Femur (tissue), 1 donor: ENCODE data around the gene MED15.
"Not testable (repeated sequence)": the region's sequence is repeated elsewhere in the genome, so short reads cannot be mapped to it uniquely, and the experiment has no call there.

Experiments used
- DNase-seq: peaks from one replicate; pipeline ENCODE4 v3.0.0-alpha.2; 2017

The MED15 gene, protein sequence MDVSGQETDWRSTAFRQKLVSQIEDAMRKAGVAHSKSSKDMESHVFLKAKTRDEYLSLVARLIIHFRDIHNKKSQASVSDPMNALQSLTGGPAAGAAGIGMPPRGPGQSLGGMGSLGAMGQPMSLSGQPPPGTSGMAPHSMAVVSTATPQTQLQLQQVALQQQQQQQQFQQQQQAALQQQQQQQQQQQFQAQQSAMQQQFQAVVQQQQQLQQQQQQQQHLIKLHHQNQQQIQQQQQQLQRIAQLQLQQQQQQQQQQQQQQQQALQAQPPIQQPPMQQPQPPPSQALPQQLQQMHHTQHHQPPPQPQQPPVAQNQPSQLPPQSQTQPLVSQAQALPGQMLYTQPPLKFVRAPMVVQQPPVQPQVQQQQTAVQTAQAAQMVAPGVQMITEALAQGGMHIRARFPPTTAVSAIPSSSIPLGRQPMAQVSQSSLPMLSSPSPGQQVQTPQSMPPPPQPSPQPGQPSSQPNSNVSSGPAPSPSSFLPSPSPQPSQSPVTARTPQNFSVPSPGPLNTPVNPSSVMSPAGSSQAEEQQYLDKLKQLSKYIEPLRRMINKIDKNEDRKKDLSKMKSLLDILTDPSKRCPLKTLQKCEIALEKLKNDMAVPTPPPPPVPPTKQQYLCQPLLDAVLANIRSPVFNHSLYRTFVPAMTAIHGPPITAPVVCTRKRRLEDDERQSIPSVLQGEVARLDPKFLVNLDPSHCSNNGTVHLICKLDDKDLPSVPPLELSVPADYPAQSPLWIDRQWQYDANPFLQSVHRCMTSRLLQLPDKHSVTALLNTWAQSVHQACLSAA

DNA sequence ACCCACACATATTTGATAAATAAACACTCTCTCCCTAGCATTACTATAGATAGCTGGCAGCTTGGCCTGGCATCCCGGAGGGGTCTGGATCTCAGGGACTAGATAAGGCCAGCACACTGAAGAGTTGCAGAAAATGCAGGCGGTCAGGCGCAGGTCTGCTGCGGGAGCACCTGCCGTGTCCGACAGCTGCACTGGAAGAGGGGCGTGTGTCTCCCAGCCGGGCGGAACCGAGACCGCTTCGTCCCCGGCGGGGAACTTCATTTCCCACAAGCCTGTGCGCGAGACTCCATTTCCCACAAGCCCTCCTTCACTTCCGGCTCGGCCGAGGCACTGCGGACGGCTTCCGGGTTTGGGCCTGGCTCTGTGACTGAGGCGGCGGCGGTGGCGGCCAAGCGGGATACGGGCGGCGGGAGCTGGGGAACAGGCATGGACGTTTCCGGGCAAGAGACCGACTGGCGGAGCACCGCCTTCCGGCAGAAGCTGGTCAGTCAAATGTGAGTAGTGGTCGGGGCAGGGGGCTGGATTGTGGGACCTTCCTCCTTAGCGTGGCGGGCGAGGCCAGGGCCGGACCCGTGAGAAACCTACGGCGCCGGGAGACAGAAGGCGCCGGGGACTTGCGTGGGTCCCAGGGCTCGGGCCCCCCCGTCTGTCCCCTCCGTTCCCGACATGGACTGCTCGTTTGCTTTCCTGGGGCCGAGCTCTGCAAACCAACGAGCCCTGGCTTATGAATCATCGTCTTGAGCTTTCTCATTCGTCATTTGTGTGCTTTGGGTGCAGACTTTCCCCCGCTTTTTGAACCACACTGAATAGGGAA, at the start of gene MED15:
Gene MED15, plus strand, starts transcription at position 358 of the 814 bp plus-strand sequence. Its CDS starts 69 bp downstream, at position 427.
- peak; percentile 95 for DNase-seq

DNA sequence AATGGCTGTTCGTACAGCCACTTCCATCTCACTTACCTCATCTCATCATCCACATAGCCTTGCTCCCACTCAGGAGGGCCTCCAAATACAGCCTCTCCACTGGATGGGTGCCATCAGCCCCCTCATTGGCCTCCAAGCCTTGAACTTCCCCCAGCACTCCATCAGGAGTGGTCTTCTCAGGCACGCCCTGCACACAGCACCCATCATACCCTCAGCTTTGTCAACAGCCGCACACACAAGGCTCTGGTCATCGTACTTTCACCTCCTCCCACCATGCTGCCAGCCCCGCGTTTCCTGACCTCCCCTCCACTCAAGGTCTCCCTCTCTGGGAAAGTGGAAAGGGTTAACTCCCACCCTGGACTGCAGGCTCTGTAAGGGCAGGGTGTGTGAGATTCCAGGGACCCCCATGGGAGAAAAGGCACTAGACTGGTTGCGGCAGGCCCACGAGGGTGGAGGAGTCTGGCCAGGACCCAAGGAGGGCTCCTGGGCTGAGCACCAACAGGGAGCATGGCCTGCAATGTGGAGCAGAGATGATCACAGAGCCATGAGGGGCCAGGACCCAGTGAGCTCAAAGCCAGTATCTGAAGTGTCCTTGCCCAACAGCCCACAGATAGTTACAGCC, 48.8 kb upstream of the MED15 start:
- no peak for DNase-seq

DNA sequence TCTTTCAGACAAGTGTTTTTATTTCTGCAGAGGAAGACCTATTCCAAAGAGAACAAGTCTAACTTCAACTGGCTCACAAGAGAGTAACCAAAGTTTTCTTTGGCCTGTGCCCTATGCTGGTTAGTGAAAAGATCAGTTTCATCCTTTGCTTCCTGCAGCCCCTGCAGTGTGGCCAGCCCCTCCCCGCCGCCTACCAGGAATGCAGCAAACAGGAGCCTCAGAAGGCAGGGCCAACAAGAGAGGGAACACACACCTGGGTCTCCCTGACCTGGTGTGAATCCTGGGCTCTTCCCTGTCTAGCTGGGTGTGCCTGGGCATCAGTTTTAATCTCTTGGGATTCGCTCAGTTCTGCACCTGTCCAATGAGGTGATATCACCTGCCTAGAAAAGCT, 48.3 kb upstream of the MED15 start:
- DNase-seq, result no peak

DNA sequence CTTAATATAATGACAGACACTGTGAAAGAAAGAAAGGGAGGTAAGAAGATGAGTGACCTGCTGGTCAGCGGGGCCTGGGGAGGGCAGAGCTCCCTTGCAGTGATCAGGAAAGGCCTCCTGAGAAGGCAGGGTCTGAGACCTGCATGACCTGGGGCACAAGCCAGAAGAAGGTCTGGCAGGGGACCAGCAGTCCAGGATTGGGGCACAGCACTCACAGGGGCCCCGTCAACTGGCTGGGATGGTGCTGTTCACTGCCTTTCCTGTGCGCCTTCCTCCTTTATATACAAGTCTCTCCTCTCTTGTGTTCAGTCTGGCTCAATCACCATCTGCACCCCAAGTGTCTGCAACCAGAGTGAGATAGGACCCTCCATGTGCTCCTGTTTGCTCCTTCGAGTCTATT, 47.5 kb upstream of the MED15 start:
- no peak for DNase-seq

DNA sequence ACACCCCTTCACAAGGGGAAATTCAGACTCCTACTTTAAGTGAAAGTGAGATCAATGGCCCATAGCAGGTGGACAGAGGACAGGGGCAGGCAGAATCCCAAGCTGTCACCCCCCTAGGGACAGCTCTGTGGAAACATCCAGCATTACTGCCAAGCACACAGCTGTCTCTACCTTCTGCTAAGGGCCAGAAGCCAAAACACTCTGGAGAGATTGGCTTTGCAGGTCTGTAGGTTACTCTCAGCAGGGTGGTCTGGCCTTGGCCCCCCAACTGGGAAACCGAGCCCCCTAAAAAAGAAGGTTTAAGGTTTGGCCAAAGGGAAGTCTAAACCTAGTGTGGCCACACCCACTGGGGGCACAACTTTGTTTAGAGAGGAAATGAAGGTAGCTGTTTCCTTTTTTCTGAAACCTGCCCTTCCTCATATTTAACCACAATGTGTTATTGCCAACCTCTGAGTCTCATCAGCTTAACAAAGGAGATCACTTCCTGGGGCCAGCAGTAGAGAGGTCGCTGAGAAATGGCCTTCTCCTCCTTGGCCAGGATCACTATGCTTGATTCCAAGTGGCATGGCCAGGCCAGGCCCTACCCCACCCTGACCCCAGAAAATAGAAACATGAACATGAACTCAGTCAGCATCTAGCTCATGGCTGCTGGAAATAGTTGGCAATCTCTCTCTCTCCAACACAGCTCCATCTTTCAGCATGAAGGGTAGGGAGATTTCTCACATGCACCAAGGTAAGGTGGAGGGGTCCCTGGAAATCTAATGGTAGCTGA, 43.9 kb upstream of the MED15 start:
- peak; percentile 33 for DNase-seq

DNA sequence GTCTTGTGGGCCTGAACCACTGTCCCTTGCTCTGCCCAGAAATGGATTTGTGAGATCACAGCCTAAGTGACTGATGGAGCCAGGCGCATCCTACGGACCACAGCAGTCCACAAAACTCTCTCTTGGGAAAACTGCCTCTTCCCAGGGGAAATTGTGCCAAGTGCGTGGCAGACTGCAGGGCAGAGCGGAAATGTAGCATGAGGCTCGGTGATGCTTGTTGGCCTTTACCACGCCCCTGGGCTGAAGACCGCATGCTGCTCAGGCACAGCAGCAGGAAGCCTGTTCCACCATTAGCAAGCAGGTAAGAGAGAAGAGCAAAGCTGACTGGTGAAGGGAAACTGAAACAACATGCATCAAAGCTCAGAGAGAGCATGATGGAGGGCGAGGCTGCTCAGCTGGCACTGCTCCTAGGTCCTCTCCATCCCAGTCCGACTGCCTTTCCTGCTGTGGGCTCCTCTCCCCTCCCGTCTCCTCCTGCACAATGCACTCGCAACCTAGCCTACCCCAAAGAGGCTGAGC, 43.3 kb upstream of the MED15 start:
- no peak for DNase-seq

DNA sequence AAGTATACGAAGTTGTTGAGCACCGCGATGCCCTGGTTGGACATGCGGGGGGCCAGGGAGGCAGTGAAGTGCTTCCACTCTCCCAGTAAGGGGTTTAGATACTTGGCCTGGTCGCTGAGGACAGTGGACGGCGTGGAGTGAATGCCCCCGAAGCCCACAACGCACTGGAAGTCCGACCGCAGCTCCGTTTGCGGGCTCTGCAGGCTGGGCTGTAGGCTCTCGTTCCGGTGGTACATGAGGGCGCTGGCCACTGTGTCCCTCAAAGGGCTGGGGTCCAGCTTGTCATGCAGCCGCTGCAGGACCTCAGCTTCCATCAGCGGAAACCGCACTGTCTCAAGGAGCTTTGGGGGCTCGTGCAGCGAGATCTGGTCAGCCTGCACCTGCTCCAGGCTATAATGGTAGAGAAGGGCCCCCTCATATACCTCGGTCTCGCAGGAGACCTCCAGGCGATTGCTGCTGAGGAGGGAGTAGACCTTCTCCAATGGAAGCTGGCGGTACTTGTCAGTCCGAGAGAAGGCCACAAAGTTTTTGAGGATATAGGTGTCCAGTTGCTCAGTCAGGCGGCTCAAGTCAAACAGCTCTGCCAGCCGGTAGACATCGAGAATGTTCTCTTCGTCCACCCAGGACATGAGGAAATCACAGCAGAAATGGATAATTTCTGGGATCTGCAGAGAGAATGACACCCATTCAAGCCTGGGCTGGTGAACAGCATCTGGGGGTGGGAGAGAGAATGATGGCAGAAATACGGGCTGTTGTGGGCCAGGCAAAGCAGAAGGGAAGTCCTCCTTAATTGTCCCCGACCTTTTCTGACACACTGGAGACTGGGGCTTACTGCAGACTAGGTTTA, 42.3 kb upstream of the MED15 start:
- DNase-seq, result no peak

DNA sequence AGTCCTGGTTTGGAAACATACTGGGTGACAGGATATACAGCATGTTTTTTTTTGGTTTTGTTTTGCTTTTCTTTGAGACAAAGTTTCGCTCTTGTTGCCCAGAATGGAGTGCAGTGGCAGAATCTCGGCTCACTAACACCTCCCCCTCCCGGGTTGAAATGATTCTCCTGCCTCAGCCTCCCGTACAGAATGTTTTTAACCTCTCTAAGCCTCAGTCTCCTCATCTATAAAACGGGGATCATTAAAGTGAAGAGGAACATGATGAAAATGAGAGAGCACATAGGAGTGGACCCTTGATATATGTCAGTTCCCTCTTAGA, 41.7 kb upstream of the MED15 start:
- no peak for DNase-seq

DNA sequence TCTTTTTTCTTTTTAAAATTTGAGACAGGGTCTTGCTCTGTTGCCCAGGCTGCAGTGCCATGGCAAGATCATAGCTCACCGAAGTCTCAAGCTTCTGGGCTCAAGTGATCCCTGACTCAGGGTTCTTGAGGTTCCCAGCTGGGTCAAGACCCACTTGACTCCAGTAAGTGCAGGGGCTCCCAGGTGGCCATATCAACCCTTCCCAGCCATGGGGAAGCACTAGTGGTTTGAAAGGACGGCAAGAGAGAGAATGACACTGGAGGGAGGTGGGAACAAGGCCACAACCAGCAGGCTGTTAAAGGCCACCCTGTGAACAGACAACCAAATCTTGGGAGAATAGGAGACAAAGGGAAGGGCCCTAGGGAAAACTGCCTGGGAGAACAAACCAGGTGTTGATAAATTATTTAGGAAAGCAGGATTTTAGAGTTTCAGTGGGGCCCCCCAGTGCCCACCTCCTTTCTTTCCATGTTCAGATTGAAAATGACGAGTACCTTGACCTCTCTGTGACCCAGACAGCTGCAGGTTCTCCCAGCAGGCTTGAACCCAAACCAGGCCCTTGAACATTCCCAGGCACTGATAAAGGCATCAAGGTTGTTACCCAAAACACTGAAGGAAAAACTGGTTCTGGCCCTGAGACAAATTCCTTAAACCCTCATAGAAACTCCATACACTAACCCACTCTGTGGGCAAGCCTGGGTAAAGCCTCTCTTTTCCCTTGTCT, 40.6 kb upstream of the MED15 start:
- no peak for DNase-seq

DNA sequence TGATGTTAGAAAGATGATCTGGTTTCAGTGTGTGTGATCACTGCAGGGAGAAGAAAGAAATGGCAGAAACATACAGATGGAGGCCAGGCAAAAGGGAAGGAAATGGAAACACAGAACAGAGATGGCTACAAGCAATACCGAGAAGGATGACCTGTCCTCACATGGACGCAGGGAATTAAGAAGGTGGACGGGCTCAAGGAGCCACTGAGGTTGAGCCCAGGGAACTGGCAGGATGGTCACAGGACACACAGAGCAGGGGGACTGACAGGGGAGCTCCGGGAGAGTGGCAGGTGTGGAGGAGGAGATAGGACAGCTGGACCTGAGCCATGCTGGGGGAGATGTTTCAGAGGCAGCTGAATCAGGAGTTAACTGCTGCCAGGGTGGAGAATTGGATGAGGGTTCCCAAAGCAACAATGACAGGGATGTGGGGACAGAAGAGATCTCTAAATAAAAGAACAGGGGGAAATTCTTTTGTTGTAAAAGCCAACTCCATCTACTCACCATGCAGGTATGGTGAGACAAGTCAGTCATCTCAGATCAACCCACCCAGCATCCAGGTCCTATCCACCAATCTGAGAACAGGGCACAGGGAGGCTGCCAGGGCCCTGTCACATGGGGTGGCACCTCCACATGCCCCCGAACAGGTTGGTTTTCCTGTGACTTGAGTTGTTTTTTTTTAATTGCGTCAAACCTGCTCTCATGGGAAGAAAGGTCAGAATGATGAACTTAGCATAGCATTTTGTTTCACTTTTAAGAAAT, 38.1 kb upstream of the MED15 start:
- no peak for DNase-seq

DNA sequence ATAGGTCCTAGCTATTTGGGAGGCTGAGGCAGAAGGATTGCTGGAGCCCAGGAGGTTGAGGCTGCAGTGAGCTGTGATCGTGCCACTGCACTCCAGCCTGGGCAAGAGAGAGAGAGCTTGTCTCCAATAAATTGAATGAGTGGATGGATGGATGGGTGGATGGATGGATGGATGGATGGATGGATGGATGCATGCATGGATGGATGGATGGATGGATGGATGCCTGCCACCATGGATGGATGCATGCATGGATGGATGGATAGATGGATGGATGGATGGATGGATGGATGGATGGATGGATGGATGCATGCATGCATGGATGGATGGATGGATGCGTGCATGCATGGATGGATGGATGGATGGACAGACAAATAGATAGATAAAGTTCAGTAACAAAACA, 36.9 kb upstream of the MED15 start:
- DNase-seq, result not testable (repeated sequence)

DNA sequence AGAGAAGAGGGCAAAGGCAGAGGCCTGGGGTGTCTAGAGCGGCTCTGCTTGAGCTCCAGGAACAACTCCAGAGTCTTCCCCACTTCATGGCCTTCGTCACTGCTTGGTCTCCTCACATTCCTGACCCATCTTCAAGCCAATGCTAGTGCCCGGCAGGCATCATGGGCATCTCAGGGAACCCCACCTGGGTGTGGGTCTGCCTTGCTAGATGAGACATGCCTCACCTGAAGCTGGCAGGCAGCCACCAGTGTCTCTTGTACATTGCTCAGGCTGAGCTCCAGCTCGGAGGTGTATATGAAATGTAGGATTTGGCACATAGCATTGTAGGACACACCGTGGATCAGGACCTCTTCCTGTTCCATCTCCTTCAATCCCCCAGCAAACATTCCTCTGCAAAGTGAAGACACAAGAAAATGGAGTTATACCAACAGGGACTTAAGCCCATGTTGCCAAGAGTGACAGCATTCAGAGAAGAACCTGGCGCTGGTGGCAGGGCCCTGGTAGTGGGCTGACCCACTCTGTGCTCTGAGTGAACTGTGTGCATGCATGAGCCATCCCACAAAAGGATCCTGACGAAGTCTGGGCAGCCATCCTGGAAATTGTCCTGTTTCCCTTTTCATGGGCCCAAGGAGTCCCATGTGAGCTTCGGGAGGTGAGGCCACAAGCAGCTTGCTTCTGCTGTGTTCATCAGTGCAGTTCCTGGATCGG, 36.1 kb upstream of the MED15 start:
- DNase-seq, result no peak

DNA sequence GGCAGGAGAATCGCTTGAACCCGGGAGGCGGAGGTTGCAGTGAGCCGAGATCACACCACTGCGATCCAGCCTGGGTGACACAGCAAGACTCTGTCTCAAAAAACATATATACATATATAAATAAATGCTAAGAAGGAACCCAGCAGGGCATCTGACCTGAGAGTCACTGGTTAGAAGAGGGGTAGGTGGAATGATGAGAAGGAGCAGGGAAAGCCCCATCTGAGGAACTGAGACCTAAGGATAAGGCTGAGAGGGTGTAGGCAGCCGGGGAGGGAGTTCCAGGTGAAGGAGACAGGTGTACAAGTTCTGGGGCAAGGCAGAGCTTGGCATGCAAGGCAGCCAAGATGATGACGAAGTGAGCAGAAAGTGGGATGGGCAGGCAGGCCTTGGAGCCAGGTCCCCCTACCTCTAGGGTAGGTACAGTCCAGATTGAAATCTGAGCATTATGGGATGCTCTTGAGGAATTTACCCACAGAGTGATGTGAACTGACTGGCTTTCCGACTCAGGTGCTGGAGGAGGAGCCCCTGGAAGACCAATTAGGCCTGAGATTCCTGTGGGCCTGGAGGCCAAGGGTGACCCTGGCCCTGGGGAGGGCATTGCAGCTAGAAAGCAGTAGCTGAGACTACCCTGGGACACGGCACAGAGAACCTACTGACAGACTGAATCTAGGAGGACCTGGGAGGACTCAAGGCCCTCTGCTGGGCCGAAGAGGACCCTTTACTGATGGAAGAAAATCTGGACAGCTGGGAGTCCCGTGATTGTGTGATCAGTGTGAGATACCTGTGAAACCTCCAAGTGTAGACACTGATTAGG, 34.6 kb upstream of the MED15 start:
- no peak for DNase-seq

DNA sequence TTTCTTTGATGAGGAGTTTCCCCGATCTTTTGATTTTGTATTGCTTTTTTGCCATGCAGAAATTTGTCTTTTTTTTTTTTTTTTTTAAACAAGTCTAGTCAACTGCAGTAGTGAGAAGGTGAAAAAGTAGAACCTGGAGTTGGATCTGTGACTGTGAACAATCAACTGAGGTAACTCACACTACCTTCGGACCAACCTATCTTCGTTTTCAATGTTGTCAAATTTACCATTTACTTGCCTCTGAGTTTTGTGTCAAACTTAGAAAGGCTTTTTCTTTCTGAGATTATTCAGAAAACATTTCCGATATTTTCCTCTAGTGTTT, 32.3 kb upstream of the MED15 start:
- DNase-seq, result no peak

DNA sequence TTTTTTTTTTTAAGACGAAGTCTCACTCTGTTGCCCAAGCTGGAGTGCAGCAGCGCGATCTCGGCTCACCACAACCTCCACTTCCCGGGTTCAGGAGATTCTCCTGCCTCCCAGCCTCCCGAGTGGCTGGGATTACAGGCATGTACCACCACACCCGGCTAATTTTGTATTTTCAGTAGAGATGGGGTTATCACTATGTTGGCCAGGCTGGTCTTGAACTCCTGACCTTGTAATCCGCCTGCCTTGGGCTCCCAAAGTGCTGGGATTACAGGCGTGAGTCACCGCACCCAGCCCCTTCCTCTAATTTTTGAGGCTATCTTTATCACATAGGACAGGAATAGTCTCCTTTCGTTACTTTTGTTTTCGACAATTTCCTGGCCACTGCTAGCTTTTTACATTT, 31.8 kb upstream of the MED15 start:
- DNase-seq, result not testable (repeated sequence)

DNA sequence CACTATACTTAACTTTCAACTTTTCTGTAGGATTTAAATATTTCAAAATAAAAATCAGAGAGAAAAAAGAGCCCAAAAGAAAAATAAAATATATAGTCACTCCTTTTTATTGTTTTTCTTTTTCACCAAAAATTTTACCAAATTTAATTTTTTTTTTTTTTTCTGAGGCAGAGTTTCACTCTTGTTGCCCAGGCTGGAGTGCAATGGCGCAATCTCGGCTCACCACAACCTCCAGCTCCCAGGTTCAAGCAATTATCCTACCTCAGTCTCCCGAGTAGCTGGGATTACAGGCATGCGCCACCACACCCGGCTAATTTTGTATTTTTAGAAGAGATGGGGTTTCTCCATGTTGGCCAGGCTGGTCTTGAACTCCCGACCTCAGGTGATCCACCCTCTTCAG, 29.4 kb upstream of the MED15 start:
- not testable (repeated sequence) for DNase-seq

DNA sequence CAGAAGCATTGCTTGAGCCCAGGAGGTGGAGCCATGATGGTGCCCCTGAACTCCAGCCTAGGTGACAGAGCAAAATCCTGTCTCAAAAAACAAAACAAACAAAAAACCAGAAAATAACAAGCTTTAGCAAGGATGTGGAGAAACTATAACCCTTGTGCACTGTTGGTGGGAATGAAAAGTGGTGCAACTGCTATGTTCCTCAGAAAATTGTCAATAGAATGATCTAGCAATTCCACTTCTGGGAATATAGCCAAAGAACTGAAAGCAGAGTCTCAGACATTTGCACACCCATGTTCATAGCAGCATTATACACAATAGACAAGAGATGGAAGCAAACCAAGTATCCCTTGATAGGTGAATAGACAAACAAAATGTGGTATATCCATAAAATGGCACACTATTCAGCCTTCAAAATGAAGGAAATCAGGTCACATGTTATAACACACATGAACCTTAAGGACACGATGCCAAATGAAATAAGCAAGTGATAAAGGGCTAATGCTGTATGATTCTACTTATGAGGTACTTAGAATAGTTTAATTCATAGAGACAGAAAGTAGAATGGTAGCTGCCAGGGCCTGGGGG, 27.7 kb upstream of the MED15 start:
- no peak for DNase-seq

DNA sequence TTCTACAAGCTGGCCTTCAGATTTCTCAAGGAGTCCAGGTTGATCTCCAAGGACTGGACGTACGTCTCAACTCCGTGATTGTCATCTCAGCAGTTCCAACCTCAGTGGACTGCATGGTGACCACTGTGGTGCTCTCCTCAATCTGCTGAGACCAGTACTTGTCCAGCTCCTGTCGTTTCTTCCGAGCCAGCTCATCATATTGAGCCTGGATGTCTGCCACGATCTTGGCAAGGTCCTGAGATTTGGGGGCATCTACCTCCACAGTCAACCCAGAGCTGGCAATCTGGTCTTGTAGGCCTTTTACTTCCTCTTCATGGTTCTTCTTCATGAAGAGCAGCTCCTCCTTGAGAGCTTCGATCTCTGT, 24.3 kb upstream of the MED15 start:
- DNase-seq, result not testable (repeated sequence)
